GM12891 (cell line): ENCODE data around the gene ATRNL1.

Source experiments
- PAX5 ChIP-seq: IDR thresholded peaks from 2 replicates; pipeline ENCODE4 v1.6.1; 2011; ENCODE audit warnings: low read length, moderate library complexity, mild to moderate bottlenecking; ENCODE audit not compliant: insufficient read depth, severe bottlenecking
- POLR2A ChIP-seq: IDR thresholded peaks from 2 replicates; pipeline ENCODE4 v1.6.1; 2011; ENCODE audit warnings: low read depth, low read length, control low read depth
- POLR2AphosphoS5 ChIP-seq: IDR thresholded peaks from 2 replicates; pipeline ENCODE4 v1.6.1; 2011; ENCODE audit warnings: low read depth, low read length, control low read depth
- SPI1 ChIP-seq: IDR thresholded peaks from 2 replicates; pipeline ENCODE4 v1.6.1; 2011; ENCODE audit warnings: low read depth, low read length, control low read depth
- TAF1 ChIP-seq: IDR thresholded peaks from 2 replicates; pipeline ENCODE4 v1.6.1; 2011; ENCODE audit warnings: low read depth, low read length, control low read depth

DNA sequence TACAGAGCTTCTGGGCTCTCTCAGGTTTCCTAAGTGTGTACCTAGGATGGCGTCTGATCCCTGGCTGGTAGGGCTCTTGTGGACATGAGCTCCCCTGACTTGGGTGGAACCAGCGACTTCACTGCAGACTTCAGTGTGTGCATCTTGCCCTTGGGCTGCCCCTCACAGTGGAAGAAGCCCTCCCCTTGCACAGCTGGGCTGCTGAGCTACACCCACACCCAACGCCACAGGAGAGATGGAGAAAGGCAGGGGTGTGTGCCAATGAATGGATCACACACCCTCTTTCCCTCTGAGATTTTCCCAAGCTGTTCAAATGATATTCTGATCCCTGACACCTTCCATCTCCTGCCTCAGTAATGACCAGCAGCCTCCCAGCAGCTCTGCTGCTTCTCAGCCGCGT lies 883.2 kb downstream of the ATRNL1 start:
- TF ChIP-seq POLR2AphosphoS5, result no peak
- no peak for TF ChIP-seq PAX5
- no peak for TF ChIP-seq SPI1
- TF ChIP-seq POLR2A, result no peak
- TF ChIP-seq TAF1, result no peak
